ENCODE data around the gene PTPRZ1. TPM values are rescaled to one million over a fixed set of nuclear protein-coding genes. Genes with fewer than 3 reads are reported as not detected.

The PTPRZ1 gene
- total RNA-seq, 1 donor from 2014 or later, result 11.4 TPM

GRCh38 chr7:122064971-122065370, 192.0 kb downstream of the PTPRZ1 start:
- DNase-seq, result no peak
- Mint-ChIP-seq H3K9me3 (ENCODE audit: unreplicated experiment) (no peaks in the 10 kb centered on the region), H3K27ac (ENCODE audit: unreplicated experiment) (no peak overlapping the region), H3K4me1 (ENCODE audit: low read depth, unreplicated experiment) (peaks cover 3% of the 10 kb centered on the region), H3K36me3 (ENCODE audit: unreplicated experiment) (no peaks in the 10 kb centered on the region), H3K27me3 (ENCODE audit: unreplicated experiment) (no peaks in the 10 kb centered on the region), H3K4me3 (ENCODE audit: unreplicated experiment) (no peak overlapping the region)
- no peak for TF ChIP-seq CTCF (IDR thresholded peaks at IDR 0.05; ENCODE audit: partially characterized antibody, unreplicated experiment)

GRCh38 chr7:122067077-122067476, 194.1 kb downstream of the PTPRZ1 start:
- no peaks in the 10 kb centered on the region for H3K9me3 Mint-ChIP-seq (ENCODE audit: unreplicated experiment)
- H3K36me3 Mint-ChIP-seq (ENCODE audit: unreplicated experiment), result no peaks in the 10 kb centered on the region
- no peak overlapping the region for H3K4me3 Mint-ChIP-seq (ENCODE audit: unreplicated experiment)
- no peak overlapping the region for H3K27ac Mint-ChIP-seq (ENCODE audit: unreplicated experiment)
- peaks cover 3% of the 10 kb centered on the region for H3K4me1 Mint-ChIP-seq (ENCODE audit: low read depth, unreplicated experiment)
- no peak for TF ChIP-seq CTCF (IDR thresholded peaks at IDR 0.05; ENCODE audit: partially characterized antibody, unreplicated experiment)
- no peak for DNase-seq
- no peaks in the 10 kb centered on the region for H3K27me3 Mint-ChIP-seq (ENCODE audit: unreplicated experiment)

- Mint-ChIP-seq H3K36me3 (ENCODE audit: unreplicated experiment) (no peaks in the 10 kb centered on the region), H3K4me1 (ENCODE audit: low read depth, unreplicated experiment) (peaks cover 3% of the 10 kb centered on the region), H3K4me3 (ENCODE audit: unreplicated experiment) (no peak overlapping the region), H3K27ac (ENCODE audit: unreplicated experiment) (no peak overlapping the region), H3K27me3 (ENCODE audit: unreplicated experiment) (no peaks in the 10 kb centered on the region), H3K9me3 (ENCODE audit: unreplicated experiment) (no peaks in the 10 kb centered on the region)
- no peak for TF ChIP-seq CTCF (IDR thresholded peaks at IDR 0.05; ENCODE audit: partially characterized antibody, unreplicated experiment)
- no peak for DNase-seq
These were observed 195.1 kb downstream of the PTPRZ1 start for GRCh38 chr7:122068046-122068445.

- Mint-ChIP-seq H3K9me3 (ENCODE audit: unreplicated experiment) (no peaks in the 10 kb centered on the region), H3K27ac (ENCODE audit: unreplicated experiment) (no peak overlapping the region), H3K4me1 (ENCODE audit: low read depth, unreplicated experiment) (peaks cover 3% of the 10 kb centered on the region), H3K27me3 (ENCODE audit: unreplicated experiment) (no peaks in the 10 kb centered on the region), H3K36me3 (ENCODE audit: unreplicated experiment) (no peaks in the 10 kb centered on the region), H3K4me3 (ENCODE audit: unreplicated experiment) (no peak overlapping the region)
- no peak for TF ChIP-seq CTCF (IDR thresholded peaks at IDR 0.05; ENCODE audit: partially characterized antibody, unreplicated experiment)
- DNase-seq, result no peak
These were observed 196.0 kb downstream of the PTPRZ1 start for GRCh38 chr7:122068999-122069398.

GRCh38 chr7:122070062-122070461, 197.1 kb downstream of the PTPRZ1 start:
- TF ChIP-seq CTCF (IDR thresholded peaks at IDR 0.05; ENCODE audit: partially characterized antibody, unreplicated experiment), result no peak
- H3K36me3 Mint-ChIP-seq (ENCODE audit: unreplicated experiment), result no peaks in the 10 kb centered on the region

More at GRCh38 chr7:122070062-122070461, 197.1 kb downstream of the PTPRZ1 start:
- Mint-ChIP-seq H3K27me3 (ENCODE audit: unreplicated experiment) (no peaks in the 10 kb centered on the region), H3K27ac (ENCODE audit: unreplicated experiment) (no peak overlapping the region), H3K4me3 (ENCODE audit: unreplicated experiment) (no peak overlapping the region), H3K4me1 (ENCODE audit: low read depth, unreplicated experiment) (peaks cover 3% of the 10 kb centered on the region), H3K9me3 (ENCODE audit: unreplicated experiment) (no peaks in the 10 kb centered on the region)
- no peak for DNase-seq

All from glutamatergic neuron (in vitro differentiated cells).